Measurements from ENCODE around the gene IFT43. TPM values are rescaled to one million over a fixed set of nuclear protein-coding genes. Genes with fewer than 3 reads are reported as not detected.

The IFT43 gene
- total RNA-seq, 6 experiments from 2014 or later: 27.1 to 33.4 (median 29.3) TPM

DNA sequence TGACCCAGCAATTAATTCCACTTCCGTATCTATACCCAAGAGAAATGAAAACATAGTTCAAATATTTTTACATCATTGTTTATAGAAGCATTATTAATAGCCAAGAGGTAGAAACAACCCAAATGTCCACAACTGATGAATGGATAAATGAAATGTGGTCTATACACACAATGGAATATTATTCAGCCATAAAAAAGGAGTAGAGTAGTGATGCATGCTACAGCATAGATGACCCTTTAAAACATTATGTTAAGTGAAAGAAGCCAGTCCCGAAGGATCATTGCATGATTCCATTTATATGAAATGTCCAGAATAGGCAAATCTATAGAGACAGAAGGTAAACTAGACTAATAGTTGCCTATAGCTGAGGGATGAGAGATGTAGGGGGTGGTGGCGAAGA is 33.1 kb upstream of the IFT43 start:
- Mint-ChIP-seq H3K36me3 (ENCODE audit: low read depth) (peaks cover 11% of the 10 kb centered on the region), H3K4me3 (no peak overlapping the region), H3K27me3 (ENCODE audit: insufficient read depth) (no peaks in the 10 kb centered on the region), H3K9me3 (no peaks in the 10 kb centered on the region), H3K27ac (no peak overlapping the region), H3K4me1 (ENCODE audit: low read depth) (no peaks in the 10 kb centered on the region)
- DNase-seq: no peak
- TF ChIP-seq, protein P1, sequence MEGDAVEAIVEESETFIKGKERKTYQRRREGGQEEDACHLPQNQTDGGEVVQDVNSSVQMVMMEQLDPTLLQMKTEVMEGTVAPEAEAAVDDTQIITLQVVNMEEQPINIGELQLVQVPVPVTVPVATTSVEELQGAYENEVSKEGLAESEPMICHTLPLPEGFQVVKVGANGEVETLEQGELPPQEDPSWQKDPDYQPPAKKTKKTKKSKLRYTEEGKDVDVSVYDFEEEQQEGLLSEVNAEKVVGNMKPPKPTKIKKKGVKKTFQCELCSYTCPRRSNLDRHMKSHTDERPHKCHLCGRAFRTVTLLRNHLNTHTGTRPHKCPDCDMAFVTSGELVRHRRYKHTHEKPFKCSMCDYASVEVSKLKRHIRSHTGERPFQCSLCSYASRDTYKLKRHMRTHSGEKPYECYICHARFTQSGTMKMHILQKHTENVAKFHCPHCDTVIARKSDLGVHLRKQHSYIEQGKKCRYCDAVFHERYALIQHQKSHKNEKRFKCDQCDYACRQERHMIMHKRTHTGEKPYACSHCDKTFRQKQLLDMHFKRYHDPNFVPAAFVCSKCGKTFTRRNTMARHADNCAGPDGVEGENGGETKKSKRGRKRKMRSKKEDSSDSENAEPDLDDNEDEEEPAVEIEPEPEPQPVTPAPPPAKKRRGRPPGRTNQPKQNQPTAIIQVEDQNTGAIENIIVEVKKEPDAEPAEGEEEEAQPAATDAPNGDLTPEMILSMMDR (IDR thresholded peaks at IDR 0.05): no peak

DNA sequence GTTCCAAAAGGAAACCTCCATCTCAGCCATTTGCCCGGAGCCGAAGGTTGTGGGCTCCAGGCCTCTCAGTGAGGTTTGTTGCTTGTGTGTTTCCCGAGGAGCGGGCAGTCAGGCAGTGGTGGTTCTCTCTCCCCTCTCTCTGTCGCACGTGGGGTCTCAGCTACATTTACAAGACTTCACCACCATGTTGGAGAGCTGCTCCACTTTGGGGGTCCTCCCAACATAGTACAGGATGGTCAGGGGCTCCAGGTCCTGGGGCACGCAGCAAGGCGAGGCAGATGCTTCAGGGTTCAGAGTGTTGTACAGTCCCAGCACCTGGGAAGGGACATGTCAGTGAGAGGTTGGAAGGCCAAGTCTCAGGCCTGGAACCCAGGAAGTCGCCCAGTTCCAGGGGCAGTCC is 26.5 kb upstream of the IFT43 start:
- H3K36me3 Mint-ChIP-seq (ENCODE audit: low read depth): 0 out of 2 replicates have a peak, but pooled peaks cover 5% of the 10 kb centered on the region

DNA sequence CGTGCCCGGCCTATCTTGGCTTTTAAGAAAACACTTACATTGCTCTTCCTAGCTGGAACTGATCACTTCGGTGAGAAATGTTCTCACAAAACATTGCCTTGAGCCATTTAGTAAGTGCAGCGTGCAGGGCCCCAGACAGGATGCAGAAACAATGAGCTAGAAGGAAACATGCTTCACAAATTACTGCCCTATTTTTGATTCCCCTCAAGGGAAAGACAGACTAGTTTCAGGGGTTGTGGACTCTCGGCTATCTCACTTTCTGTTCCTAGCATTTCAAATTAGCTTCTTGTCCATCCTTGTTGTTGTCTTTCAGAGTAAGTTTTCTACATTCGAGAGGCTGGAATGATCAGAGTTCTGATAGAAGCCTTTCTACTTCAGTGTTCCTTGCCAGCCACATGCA is 25.3 kb upstream of the IFT43 start:
- Mint-ChIP-seq H3K4me1 (ENCODE audit: low read depth) (peaks cover 8% of the 10 kb centered on the region), H3K4me3 (no peak overlapping the region; the same call in 1 of the 2 replicates), H3K9me3 (no peaks in the 10 kb centered on the region), H3K27me3 (ENCODE audit: insufficient read depth) (peaks cover 1% of the 10 kb centered on the region), H3K27ac (no peak overlapping the region), H3K36me3 (ENCODE audit: low read depth) (0 out of 2 replicates have a peak, but pooled peaks cover 5% of the 10 kb centered on the region)
- no peak for DNase-seq
- TF ChIP-seq, protein P1 (IDR thresholded peaks at IDR 0.05): no peak

More for the DNA sequence above, 26.5 kb upstream of the IFT43 start:
- no peak for DNase-seq
- TF ChIP-seq, protein P1 (IDR thresholded peaks at IDR 0.05): no peak
- Mint-ChIP-seq H3K4me3 (no peak overlapping the region), H3K27ac (no peak overlapping the region), H3K9me3 (no peaks in the 10 kb centered on the region), H3K4me1 (ENCODE audit: low read depth) (peaks cover 8% of the 10 kb centered on the region), H3K27me3 (ENCODE audit: insufficient read depth) (peaks cover 1% of the 10 kb centered on the region)

DNA sequence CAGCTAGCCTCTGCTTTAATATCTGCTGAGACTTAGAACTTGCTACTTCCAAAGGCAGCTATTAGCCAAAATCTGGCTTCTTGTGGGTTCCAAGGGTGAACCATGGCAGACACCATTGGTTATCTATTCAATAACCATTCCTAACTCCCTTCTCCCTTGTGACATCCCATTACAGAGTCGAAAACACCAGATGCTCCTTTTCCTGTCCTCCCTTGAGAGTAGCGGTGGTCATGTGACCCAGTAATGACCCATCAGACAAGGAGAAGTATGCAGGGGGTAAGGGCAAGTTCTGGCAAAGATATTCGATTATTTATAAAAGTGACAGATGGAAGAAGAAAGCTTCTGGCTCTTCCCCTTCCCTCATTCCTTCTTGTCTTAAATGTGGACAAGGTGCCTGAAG is 23.9 kb upstream of the IFT43 start:
- no peaks in the 10 kb centered on the region for H3K9me3 Mint-ChIP-seq
- no peak for DNase-seq
- H3K36me3 Mint-ChIP-seq (ENCODE audit: low read depth): peaks cover 13% of the 10 kb centered on the region; the same call in 1 of the 2 replicates
- H3K27ac Mint-ChIP-seq: no peak overlapping the region
- H3K4me3 Mint-ChIP-seq: no peak overlapping the region
- TF ChIP-seq, protein P1 (IDR thresholded peaks at IDR 0.05): no peak
- peaks cover 1% of the 10 kb centered on the region for H3K27me3 Mint-ChIP-seq (ENCODE audit: insufficient read depth)
- peaks cover 8% of the 10 kb centered on the region for H3K4me1 Mint-ChIP-seq (ENCODE audit: low read depth)

DNA sequence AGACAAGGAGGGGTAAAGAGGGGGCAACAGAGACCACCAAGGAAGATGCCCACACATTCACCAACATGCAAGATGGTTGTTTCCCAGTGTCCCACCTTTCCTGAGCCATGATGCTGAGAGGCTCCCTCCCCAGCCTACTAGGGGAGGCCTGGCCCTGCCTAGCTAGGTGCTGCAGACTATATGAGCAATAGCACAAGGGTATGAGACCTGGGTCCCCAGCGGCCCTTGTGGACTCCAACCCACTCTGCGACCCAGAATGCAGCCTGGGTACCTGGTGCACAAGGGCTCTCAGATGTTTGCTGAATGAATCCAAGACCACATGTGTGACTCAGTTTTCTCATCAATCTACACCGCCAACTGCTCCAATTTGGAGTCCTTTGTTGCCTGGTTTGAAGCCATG is 17.7 kb upstream of the IFT43 start:
- Mint-ChIP-seq H3K27me3 (ENCODE audit: insufficient read depth) (no peaks in the 10 kb centered on the region; the same call in none of the 2 replicates), H3K4me1 (ENCODE audit: low read depth) (no peaks in the 10 kb centered on the region), H3K9me3 (no peaks in the 10 kb centered on the region), H3K4me3 (no peak overlapping the region), H3K36me3 (ENCODE audit: low read depth) (peaks cover 8% of the 10 kb centered on the region; the same call in 1 of the 2 replicates), H3K27ac (no peak overlapping the region)
- DNase-seq: no peak
- TF ChIP-seq, protein P1 (IDR thresholded peaks at IDR 0.05): no peak

DNA sequence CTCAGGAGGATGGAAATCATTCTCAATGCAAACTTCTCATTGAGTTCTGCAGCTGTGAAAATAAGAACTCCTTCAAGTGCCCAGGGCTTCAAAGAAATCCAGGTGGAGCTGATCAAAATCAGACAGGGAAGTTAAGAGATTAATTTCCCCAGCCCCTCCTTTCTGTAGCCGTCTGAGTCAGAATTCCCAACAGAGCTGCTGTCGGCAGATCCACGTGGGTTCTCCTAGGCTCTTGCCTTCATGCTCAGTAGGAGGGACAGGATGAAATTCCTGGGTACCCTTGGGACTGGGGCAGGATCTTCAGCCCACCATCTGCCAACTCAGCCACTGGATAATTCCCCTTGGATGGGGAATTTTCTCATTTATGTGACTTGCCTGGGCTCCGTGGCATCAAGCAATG is 17.1 kb upstream of the IFT43 start:
- no peaks in the 10 kb centered on the region; the same call in none of the 2 replicates for H3K27me3 Mint-ChIP-seq (ENCODE audit: insufficient read depth)
- no peak overlapping the region for H3K4me3 Mint-ChIP-seq
- DNase-seq: no peak
- TF ChIP-seq, protein P1 (IDR thresholded peaks at IDR 0.05): no peak
- no peak overlapping the region for H3K27ac Mint-ChIP-seq
- no peaks in the 10 kb centered on the region for H3K9me3 Mint-ChIP-seq
- no peaks in the 10 kb centered on the region for H3K4me1 Mint-ChIP-seq (ENCODE audit: low read depth)
- peaks cover 8% of the 10 kb centered on the region; the same call in 1 of the 2 replicates for H3K36me3 Mint-ChIP-seq (ENCODE audit: low read depth)
